OCI-LY7 (cell line): ENCODE data around the gene FBF1.

Experiments
- CTCF ChIP-seq: fragments of 200-600 bp; sonication (generic); conservative IDR thresholded peaks from 2 replicates; pipeline ENCODE4 v1.5.1; 2014; ENCODE audit warnings: mild to moderate bottlenecking, antibody characterized with exemption, low read length, moderate library complexity, mixed read lengths
- EZH2phosphoT487 ChIP-seq: fragments of 200-600 bp; sonication (generic); IDR thresholded peaks from 2 replicates; pipeline ENCODE4 v1.6.1; 2018; ENCODE audit warnings: low read depth, borderline replicate concordance, mild to moderate bottlenecking, mixed run types, antibody characterized with exemption, low read length, moderate library complexity, mixed read lengths

DNA sequence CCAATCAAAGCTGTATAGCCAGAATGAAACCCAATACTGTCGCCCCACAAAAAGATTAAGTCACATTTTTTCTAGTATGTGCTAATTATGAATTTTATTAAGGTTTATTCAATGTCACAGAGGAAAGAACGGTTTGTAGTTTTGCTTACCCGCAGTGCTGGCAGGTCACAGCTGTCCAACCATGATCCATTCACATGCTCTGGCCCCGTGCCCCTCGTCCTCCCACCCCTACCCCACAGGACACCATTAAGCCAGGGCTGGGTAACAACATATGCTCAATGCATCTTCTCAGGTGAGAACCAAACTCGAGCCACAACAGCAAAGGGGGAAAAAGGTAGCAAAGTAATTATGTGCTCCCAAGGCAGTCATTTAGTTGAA lies 589 bp upstream of the FBF1 start:
- no peak; the same call in 1 of the 2 replicates for TF ChIP-seq CTCF
- no peak for TF ChIP-seq EZH2phosphoT487
